C4-2B (cell line): ENCODE measurements around the gene FDCSP.

Experiments
- CTCF ChIP-seq: fragments of 450-650 bp; conservative IDR thresholded peaks from 2 replicates; pipeline ENCODE4 v1.5.1; 2017; ENCODE audit warnings: mild to moderate bottlenecking
- ZFX ChIP-seq: fragments of 450-650 bp; IDR thresholded peaks from 2 replicates; pipeline ENCODE4 v1.6.1; 2017

GRCh38 chr4:70196857-70197256 lies 29.1 kb upstream of the FDCSP start:
- TF ChIP-seq CTCF (no peak), ZFX (no peak)
